D721Med (cell line): ENCODE measurements around the gene IFT172.
A peak's percentile ranks its signal among the peaks of the same experiment; 100 is the strongest.

Source experiments
- DNase-seq: peaks from one replicate; pipeline ENCODE4 v3.0.0; 2011; ENCODE audit warnings: low spot score; ENCODE audit not compliant: insufficient read length
- FAIRE-seq: peaks from 2 replicates; lab custom pipeline; 2011; peaks lifted over from hg19 to GRCh38; lab: Jason Lieb, UNC
- TF ChIP-seq, protein P1 (sequence below): IDR thresholded peaks from 2 replicates; pipeline ENCODE4 v1.5.1; 2012; ENCODE audit warnings: mild to moderate bottlenecking, control low read depth; ENCODE audit not compliant: insufficient read depth; ENCODE audit errors: missing control alignments

The IFT172 gene

DNA sequence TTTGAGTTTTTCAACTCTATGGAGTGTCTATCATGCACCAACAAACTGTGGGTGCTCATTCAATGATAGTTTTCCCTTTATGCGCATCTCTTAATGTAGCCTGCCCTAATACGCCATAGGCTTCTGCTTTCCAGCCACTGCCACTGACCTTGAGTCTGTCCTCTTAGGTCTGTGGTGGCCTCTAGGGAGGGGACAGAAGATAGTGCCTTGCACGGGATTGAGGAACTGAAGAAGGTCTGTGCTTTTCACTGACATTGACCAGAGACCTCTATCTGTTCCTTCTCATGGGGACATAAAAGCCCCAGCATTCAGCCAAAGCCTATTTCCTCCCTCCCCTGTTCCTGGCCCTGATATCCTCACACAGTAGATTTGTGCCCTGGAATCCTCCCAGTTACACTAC lies 9.4 kb upstream of the IFT172 start:
- DNase-seq (no peak), FAIRE-seq (no peak)
- TF ChIP-seq, protein P1, sequence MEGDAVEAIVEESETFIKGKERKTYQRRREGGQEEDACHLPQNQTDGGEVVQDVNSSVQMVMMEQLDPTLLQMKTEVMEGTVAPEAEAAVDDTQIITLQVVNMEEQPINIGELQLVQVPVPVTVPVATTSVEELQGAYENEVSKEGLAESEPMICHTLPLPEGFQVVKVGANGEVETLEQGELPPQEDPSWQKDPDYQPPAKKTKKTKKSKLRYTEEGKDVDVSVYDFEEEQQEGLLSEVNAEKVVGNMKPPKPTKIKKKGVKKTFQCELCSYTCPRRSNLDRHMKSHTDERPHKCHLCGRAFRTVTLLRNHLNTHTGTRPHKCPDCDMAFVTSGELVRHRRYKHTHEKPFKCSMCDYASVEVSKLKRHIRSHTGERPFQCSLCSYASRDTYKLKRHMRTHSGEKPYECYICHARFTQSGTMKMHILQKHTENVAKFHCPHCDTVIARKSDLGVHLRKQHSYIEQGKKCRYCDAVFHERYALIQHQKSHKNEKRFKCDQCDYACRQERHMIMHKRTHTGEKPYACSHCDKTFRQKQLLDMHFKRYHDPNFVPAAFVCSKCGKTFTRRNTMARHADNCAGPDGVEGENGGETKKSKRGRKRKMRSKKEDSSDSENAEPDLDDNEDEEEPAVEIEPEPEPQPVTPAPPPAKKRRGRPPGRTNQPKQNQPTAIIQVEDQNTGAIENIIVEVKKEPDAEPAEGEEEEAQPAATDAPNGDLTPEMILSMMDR, result no peak

DNA sequence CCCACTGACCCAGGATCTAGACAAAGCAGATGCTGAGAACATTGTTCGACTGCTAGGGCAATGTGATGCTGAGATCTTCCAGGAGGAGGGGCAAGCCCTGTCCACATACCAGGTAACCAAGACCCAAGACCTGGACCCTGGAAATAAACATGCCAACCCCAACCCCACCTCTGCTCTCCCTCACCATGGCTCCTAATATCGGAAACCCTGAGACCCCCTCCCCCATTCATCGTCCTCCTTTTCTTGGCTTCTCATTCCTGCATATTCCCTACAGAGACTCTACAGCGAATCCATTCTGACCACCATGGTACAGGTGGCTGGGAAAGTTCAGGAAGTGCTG lies 7.7 kb upstream of the IFT172 start:
- no peak for DNase-seq
- no peak for FAIRE-seq
- TF ChIP-seq, protein P1, result no peak

DNA sequence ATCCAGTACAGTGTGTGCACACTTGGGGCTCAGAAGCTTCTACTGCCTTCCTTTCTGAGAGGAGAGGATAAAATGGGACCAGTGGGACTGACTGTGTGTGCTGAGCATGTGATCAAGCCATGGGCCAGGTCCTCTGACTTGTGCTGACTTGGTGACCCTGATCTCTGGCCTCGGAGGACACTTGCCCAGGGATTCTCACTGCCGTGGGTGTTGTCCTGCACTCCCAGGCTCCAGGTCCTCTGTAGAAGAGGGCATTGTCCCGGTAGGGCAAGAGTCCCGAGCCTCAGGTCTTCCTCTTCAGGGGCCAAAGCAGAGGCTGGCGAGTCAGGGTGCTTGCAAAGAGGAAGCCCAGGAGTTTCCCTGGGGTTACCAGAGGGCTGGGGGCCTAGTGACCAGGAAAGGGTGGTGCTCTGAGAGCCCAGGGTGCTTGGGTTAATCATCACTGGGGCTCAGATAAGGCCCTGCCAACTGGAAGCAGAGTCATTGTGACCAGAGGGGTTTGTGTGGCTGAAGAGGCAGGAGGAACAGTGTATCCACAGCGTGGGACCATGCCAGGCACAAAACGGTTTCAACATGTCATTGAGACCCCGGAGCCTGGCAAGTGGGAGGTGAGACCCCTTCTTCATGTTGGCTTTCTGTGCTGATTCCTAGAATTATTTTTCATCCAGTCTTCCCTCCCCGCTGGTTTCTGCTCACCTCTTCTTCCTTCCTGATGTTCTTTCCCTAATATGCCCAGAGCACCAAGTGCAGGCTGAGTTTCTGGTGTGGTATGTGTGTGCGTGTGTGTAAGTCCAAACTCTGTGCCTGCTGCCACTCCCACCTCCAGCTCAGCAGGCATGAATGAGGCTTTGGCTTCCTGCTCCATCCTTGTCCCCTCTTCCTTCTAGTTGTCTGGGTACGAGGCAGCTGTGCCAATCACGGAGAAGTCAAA lies 7.1 kb upstream of the IFT172 start, which contains the start of gene GCKR:
GCKR (plus strand) TSS at position 483 of the 931 bp plus-strand sequence; CDS start at position 549, 66 bp downstream.
- no peak for DNase-seq
- TF ChIP-seq, protein P1, result no peak
- FAIRE-seq, result no peak

DNA sequence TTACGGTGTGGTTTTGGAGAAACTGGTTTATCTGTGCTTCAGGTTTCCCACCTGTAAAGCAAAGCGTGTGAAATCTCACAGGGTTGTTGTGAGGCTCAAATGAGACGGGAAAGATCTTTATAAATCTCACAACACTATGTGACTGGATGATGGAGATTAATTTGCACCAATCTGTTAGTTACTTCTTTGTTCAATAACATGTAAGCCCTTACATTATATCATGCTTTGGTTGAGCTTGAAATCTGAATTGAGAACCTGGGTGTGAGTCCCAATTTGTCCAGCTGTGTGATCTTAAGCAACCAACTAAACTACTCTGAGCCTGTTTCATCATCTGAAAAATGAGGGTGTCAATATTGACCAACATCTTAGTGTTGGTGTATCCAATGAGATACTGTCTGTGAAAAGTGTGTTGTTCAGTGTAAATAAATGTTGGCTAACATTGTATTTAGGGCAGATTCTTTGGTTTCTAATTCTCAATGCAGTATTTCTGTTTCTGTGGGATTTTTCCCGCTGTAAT lies 6.4 kb upstream of the IFT172 start:
- FAIRE-seq (no peak), DNase-seq (no peak)
- TF ChIP-seq, protein P1, result no peak

DNA sequence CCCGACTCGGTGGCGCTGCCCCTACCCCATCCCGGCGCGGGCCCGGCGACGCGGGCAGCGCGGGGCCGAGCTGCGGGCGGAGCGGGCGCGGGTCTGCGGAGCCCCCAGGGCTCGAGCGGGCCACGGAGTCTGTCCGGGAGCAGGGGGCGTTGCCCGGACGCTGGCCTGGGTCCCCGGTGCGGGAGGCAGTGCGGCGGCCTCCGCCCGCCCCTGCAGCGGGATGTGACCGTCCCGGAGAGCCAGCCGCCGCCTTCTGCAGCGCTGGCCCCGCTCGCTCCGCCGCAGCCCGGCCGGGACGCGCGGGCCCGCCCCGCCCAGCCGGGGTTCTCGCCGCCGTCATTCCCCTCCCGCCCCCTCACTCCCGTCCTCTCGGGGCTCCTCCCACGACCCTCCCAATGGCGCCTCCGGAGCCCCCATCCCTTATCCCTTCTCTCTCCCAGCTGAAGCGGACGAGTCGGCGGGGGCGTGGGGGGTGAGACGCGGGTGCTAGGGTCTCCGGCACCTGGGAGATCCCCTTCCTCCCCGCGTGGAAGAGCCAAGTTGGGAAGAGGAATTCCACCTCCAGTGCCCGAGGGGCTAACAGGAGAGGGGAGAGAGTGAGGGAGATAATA lies 5.5 kb upstream of the IFT172 start, which contains the start of gene FNDC4:
FNDC4 (minus strand) TSS at position 257 of the 611 bp plus-strand sequence. CDS start 521 bp downstream, outside the sequence.
- no peak for FAIRE-seq
- peak; percentile 44 for DNase-seq
- TF ChIP-seq, protein P1, result no peak

DNA sequence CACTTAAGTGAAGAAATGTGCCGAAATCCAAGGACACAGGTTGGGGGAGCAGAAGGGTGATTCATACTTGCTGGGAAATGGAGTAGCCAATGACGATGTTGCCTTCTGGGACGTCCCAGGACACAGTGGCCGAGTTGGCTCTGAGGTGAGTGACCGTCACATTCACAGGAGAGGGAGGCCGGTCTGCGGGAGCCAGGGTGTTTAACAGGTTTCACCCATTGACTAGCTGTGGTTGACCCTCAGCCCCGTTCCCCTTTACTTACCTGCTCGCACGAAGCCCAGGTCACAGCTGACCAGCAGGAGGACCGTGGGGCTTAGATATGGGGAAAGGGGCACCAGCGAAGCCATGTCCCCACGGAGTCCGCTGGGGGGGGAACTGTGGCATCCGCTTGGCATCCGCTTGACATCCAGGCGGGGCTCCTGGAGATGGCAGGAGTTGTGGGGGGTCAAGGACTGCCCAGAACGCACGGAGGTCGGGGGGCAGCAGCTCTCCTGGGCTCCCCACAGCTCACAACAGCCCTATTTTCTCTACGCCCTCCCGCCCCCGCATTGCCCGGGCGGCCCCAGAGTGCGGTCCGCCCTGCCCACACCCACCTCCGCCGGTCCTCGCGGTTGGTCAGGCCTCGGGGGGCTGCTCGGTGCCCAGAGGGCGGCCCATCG lies 4.9 kb upstream of the IFT172 start:
- DNase-seq (no peak), FAIRE-seq (no peak)
- TF ChIP-seq, protein P1, result no peak
